ENCODE measurements around the gene TPSG1.

TPSG1 gene

DNA sequence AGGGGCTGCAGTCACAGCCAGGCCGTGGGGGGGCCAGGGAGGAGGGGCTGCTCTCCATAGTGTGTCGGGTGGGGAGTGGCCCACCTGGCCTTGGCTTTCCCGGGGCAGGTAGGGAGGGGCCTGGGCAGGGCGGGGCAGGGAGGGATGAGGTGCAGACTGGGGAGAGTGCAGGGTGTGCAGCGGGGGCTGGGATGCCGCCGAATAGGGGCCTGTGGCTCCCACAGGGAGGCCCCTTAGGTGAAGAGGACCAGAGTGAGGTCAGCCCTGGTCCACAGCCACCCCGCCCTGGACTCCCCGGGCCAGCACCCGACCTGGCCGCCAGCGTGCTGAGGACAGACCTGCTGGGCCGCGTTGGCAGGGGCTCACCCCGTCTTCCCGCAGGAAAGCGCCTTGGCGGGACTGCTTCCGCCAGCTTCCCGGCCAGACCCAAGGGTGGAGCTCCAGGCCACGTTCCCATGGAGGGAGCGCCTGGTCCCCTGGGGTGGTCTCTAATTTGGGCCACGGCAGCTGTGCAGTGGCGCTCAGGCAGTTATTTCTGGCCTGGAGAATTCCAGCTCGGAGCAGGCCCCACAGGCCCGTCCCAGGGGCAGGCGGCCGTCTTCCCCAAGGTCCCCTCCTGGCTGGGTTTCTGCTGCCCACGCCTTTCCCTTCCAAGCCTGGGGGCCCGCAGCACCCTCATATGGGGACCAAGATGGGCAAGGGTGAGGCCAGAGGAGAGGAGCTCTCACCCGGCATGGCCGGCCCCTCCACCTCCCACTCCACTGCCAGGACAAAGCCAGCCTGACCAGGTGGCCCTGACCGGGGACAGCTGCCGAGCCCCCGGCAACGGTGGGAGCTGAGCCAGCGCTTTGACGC, 44.3 kb downstream of the TPSG1 start:
- no peak for TF ChIP-seq ZFX (IDR thresholded peaks at IDR 0.05)
- TF ChIP-seq, protein P1, sequence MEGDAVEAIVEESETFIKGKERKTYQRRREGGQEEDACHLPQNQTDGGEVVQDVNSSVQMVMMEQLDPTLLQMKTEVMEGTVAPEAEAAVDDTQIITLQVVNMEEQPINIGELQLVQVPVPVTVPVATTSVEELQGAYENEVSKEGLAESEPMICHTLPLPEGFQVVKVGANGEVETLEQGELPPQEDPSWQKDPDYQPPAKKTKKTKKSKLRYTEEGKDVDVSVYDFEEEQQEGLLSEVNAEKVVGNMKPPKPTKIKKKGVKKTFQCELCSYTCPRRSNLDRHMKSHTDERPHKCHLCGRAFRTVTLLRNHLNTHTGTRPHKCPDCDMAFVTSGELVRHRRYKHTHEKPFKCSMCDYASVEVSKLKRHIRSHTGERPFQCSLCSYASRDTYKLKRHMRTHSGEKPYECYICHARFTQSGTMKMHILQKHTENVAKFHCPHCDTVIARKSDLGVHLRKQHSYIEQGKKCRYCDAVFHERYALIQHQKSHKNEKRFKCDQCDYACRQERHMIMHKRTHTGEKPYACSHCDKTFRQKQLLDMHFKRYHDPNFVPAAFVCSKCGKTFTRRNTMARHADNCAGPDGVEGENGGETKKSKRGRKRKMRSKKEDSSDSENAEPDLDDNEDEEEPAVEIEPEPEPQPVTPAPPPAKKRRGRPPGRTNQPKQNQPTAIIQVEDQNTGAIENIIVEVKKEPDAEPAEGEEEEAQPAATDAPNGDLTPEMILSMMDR (conservative IDR thresholded peaks at IDR 0.05): no peak
- H3K27ac ChIP-seq: no peak overlapping the region

DNA sequence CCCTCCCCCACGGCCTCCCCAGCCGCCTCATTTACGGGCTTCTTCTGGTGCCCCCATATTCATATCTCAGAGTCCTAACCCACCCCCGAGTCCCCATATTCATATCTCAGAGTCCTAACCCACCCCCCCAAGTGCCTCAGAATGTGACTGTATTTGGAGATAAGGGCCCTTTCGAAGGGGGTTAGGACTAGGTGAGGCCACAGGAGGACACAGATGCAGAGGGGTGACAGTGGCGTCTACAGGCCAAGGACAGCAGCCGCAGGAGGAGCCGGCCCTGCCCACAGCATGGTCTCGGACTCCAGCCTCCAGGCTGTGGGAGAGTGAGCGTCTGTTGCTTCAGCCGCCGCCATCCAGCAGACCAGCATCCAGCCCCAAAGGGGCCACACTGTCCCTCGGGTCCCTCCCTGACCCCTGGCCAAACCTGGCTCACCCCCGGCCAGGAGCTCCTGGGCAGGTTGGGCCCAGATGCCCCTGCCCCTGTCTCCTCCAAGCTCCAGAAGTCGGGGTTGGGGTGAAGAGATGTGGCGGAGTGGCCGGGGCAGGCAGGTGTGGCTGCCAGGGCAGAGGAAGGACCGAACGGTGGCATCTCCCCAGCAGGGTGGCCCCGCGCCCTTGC, 46.7 kb downstream of the TPSG1 start:
- TF ChIP-seq ZFX (IDR thresholded peaks at IDR 0.05): no peak
- TF ChIP-seq, protein P1 (conservative IDR thresholded peaks at IDR 0.05): no peak
- H3K27ac ChIP-seq: no peak overlapping the region

DNA sequence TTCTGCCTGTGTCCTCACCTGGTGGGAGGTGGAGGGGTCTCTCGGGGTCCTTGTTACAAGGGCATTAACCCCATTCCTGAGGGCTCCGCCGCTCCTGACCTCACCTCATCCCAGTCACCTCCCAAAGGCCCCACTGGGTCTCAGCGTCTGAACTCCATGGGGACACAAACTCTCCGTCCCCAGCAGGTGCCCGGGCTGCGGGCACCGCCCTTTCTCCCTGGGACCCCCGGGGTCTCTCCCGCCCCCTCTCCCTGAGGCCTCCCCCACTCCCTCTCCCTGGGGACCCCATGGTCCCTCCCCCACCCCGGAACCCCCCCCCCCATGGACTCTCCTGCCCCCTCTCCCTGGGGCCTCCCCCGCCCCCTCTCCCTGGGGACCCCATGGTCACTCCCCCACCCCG, 47.3 kb downstream of the TPSG1 start:
- no peak overlapping the region for H3K27ac ChIP-seq
- TF ChIP-seq ZFX (IDR thresholded peaks at IDR 0.05): no peak
- TF ChIP-seq, protein P1 (conservative IDR thresholded peaks at IDR 0.05): no peak

DNA sequence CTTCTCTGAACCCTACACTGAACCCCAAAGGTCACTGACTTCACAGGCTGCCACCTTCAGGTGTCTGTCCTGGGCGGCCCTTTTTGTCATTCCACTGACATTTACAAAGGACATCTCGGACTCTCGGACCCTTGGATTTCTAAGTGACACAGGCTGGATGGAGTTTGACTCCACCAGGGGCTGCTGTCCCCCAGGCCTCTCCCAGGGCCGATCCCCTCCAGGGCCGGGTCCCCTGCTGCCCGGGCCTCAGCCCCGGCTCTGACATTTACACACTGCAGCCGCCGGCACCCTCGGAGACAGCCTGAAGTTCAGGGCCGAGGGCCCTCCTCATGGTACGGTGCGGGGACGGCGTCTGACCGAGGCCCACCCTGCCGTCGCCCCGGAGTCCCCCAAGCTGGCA, 48.0 kb downstream of the TPSG1 start:
- no peak overlapping the region for H3K27ac ChIP-seq
- no peak for TF ChIP-seq ZFX (IDR thresholded peaks at IDR 0.05)
- TF ChIP-seq, protein P1 (conservative IDR thresholded peaks at IDR 0.05): no peak

DNA sequence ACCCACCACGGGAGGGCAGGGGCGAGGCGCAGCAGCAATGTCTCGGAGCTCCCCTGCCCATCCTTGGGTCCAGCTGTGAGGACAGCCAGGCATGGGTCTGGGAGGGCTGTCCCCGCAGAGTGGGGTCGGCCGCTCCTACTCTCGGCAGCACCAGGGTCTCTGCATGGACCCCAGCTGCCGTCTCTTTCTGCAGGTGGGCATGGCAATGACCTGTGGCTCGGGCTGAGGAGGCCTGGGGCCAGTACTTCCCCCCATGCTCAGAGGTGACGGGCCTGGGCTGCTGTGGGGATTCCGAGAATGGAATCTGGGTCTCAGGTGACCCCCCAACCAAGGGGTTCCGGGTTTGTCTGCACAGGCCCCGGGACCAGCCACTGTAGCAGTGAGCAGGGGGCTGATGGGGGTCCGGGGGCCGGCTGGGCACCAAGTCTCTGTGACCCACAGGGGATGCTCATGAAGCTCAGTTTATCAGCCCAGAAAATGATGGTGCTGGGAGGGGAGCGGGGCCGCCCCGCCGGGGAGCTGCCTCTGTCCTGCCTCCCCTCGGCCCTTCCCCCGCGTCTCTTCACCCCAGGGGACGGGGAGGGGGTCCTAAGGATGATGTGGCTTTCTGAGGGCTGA, 48.7 kb downstream of the TPSG1 start:
- TF ChIP-seq, protein P1 (conservative IDR thresholded peaks at IDR 0.05): no peak
- no peak for TF ChIP-seq ZFX (IDR thresholded peaks at IDR 0.05)
- H3K27ac ChIP-seq: no peak overlapping the region

DNA sequence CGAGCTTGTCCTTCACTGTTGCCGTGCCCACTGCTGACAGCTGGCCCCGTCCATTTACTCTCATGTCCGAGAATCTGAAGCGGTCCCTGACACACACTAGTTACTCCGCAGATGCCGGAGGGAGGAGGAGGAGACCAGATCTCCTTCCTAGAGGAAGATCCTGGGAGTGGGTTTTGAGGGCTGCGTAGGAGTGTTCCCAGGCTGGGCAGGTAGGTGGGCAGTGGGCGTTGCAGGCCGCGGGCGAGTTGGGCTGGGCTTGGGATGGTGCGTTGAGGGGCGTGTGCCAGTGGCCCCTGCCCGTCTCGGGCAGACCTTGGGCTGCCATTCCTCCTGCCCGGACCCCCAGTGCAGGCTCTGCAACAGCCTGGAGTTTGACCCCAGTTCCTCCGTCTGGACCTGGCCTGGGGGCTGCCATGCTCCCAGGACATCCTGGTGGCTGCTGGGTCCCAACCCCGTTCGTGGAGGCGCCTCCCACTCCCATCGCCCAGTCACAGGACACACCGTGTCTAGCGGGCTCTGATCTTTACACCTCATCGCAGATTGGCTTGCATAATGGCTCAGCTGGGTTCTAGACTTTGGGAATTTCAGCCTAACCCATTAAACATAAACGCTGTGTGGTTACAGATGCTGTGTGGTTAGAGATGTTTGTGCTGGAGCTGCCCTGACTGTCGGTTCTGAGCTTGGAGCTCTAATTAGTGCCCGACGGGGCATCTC, 49.3 kb downstream of the TPSG1 start:
- TF ChIP-seq ZFX (IDR thresholded peaks at IDR 0.05): no peak
- TF ChIP-seq, protein P1 (conservative IDR thresholded peaks at IDR 0.05): no peak
- no peak overlapping the region for H3K27ac ChIP-seq
